A673 (cell line): Measurements from ENCODE around the gene GNAS-AS1. TPM values are rescaled to one million over a fixed set of nuclear protein-coding genes. Genes with fewer than 3 reads are reported as not detected.

ENCODE experiments used
- BruUV-seq: library from RNA; stranded (reverse); fragments of 400-500 nt; replicated peaks from 2 replicates; lab custom pipeline; 2021; lab: Mats Ljungman, UMichigan
- CTCF ChIA-PET: fragments of 300-600 bp; sonication (Branson Sonifier 250); formaldehyde crosslinking; loops from one replicate; lab custom pipeline; 2022; ENCODE audit warnings: antibody characterized with exemption; lab: Charles Lee
- POLR2A ChIA-PET: fragments of 300-600 bp; sonication (Branson Sonifier 250); formaldehyde crosslinking; loops from one replicate; lab custom pipeline; 2022; ENCODE audit warnings: antibody characterized with exemption; ENCODE audit not compliant: low non-redundant PET; lab: Charles Lee
- DNase-seq: peaks from one replicate; pipeline ENCODE4 v3.0.0-alpha.2; 2015; ENCODE audit warnings: low spot score
- H3K27ac ChIP-seq: fragments of 200-600 bp; sonication (generic); 2 replicates; pipeline ENCODE4 v1.5.1; 2016; ENCODE audit warnings: mixed run types, low read depth, mild to moderate bottlenecking, mixed read lengths, antibody characterized with exemption, low read length; ENCODE audit not compliant: poor library complexity, severe bottlenecking
- H3K27me3 ChIP-seq: fragments of 200-600 bp; sonication (generic); replicated peaks from 2 replicates; pipeline ENCODE4 v1.6.1; 2017; ENCODE audit warnings: mixed run types, low read depth, mild to moderate bottlenecking, mixed read lengths, antibody characterized with exemption, low read length; ENCODE audit not compliant: insufficient read depth, poor library complexity
- H3K36me3 ChIP-seq: fragments of 200-600 bp; sonication (generic); 2 replicates; pipeline ENCODE4 v1.6.1; 2016; ENCODE audit warnings: mixed run types, mild to moderate bottlenecking, mixed read lengths, antibody characterized with exemption, low read length; ENCODE audit not compliant: insufficient read depth, poor library complexity, severe bottlenecking
- H3K4me1 ChIP-seq: fragments of 200-600 bp; sonication (generic); 2 replicates; pipeline ENCODE4 v1.6.1; 2017; ENCODE audit warnings: mixed run types, mild to moderate bottlenecking, mixed read lengths, antibody characterized with exemption, low read length; ENCODE audit not compliant: insufficient read depth, poor library complexity, severe bottlenecking
- H3K4me3 ChIP-seq: fragments of 200-600 bp; sonication (generic); 2 replicates; pipeline ENCODE4 v1.5.1; 2016; ENCODE audit warnings: low read depth, mixed run types, mild to moderate bottlenecking, mixed read lengths, low read length; ENCODE audit not compliant: poor library complexity, severe bottlenecking
- H3K9me3 ChIP-seq: fragments of 200-600 bp; sonication (generic); 2 replicates; pipeline ENCODE4 v1.6.1; 2016; ENCODE audit warnings: mixed run types, low read depth, mild to moderate bottlenecking, mixed read lengths, antibody characterized with exemption, low read length; ENCODE audit not compliant: poor library complexity, severe bottlenecking
- EZH2 ChIP-seq: fragments of 200-600 bp; sonication (generic); IDR thresholded peaks from 2 replicates; pipeline ENCODE4 v1.6.1; 2017; ENCODE audit warnings: borderline replicate concordance, low read depth, mild to moderate bottlenecking, mixed read lengths, antibody characterized with exemption, low read length; ENCODE audit not compliant: poor library complexity, severe bottlenecking
- intact Hi-C: fragments of 100-400 bp; cut with micrococcal nuclease; formaldehyde crosslinking; loops from one replicate; pipeline ENCODE4 v1.10.0; 2022; ENCODE audit not compliant: unreplicated experiment
- total RNA-seq: library from RNA; stranded (reverse); gene quantifications from 2 replicates; pipeline ENCODE4 v1.2.3, GENCODE V29; 2021
- TF ChIP-seq, protein P1 (sequence below): fragments of 300-800, 200-600 bp; sonication (generic); conservative IDR thresholded peaks from 2 replicates; pipeline ENCODE4 v1.5.1; 2017; ENCODE audit warnings: low read depth, mild to moderate bottlenecking, antibody characterized with exemption, low read length, moderate library complexity, mixed read lengths

GNAS-AS1 gene
- total RNA-seq, 1 experiment from 2014 or later, result 6.7 TPM

DNA sequence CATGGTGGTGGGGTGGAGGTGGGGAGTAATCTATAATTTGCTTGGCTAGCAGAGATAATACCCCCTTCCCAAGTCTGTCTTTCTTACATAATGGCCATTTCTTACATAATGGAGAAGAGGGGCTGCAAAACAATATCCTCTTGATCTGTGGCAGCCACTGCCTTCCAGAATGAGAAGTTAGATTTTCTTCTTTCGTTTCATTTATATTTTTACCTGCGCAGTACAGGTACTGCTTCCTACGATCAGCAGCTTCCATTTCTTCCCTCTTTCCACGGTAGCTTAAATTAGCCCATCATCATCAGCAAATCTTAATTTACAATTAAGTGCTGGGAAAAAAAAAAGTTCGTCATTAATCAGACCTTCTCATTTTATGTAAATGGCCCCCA lies 32.0 kb upstream of the GNAS-AS1 start:
- DNase-seq, result no peak
- Histone ChIP-seq H3K36me3 (no peaks in the 10 kb centered on the region), H3K4me3 (no peak overlapping the region), H3K9me3 (no peaks in the 10 kb centered on the region), H3K27ac (no peak overlapping the region), H3K4me1 (peaks cover 4% of the 10 kb centered on the region), H3K27me3 (no peaks in the 10 kb centered on the region)
- CTCF ChIA-PET, result interaction anchor here (0.7 kb wide), 1 partner anchor 190 kb away, joined by 3 read pairs; no protein-coding TSS in a partner anchor
- BruUV-seq, result no TSS peak
- TF ChIP-seq EZH2, result no peak
- TF ChIP-seq, protein P1, sequence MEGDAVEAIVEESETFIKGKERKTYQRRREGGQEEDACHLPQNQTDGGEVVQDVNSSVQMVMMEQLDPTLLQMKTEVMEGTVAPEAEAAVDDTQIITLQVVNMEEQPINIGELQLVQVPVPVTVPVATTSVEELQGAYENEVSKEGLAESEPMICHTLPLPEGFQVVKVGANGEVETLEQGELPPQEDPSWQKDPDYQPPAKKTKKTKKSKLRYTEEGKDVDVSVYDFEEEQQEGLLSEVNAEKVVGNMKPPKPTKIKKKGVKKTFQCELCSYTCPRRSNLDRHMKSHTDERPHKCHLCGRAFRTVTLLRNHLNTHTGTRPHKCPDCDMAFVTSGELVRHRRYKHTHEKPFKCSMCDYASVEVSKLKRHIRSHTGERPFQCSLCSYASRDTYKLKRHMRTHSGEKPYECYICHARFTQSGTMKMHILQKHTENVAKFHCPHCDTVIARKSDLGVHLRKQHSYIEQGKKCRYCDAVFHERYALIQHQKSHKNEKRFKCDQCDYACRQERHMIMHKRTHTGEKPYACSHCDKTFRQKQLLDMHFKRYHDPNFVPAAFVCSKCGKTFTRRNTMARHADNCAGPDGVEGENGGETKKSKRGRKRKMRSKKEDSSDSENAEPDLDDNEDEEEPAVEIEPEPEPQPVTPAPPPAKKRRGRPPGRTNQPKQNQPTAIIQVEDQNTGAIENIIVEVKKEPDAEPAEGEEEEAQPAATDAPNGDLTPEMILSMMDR, result no peak
- POLR2A ChIA-PET, result interaction anchor here (0.6 kb wide), 1 partner anchor 490 kb away, joined by 3 read pairs; no protein-coding TSS in a partner anchor
- intact Hi-C loops, result no loop called here

DNA sequence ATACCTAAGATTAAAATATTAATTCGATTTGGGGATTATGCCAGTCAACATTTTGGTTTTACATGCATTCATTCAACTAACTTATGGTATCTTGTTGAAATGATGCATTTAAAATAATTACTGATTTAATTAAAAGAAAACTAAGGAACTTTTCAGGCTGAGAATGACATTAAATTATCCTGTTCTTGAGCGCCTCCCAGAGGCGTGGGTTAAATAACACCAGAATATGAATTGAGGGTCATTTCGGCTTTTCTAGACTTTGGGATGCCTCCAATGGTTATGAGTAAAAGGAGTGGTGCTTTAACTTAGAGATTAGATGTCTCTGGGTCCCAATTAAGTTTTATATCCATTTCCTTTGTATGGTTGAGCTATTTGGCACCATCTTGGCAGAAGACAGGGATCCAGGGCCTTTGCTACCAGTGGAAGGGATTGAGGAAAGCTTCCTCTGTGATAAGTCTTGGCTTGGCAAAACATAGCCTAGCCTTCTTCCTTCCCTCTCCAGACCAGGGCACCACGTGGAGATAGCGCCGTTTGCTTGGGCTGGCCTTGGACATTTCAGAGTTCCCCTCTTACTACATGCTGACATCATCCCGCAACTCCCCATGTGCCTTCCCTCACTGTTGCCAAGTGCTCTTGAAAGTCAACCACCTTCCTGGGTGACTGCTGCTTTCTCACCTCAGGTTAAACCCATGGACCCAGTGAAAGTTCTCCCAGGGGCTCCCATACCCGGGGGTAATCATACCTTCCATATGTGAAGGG lies 30.5 kb upstream of the GNAS-AS1 start:
- Histone ChIP-seq H3K36me3 (no peaks in the 10 kb centered on the region), H3K27ac (no peak overlapping the region), H3K4me1 (peaks cover 4% of the 10 kb centered on the region), H3K4me3 (no peak overlapping the region), H3K9me3 (no peaks in the 10 kb centered on the region), H3K27me3 (no peaks in the 10 kb centered on the region)
- no peak for DNase-seq
- ChIA-PET CTCF (no interaction called here), POLR2A (no interaction called here)
- no TSS peak for BruUV-seq
- TF ChIP-seq, protein P1, result peak; percentile 55
- no peak for TF ChIP-seq EZH2
- intact Hi-C loops, result no loop called here

DNA sequence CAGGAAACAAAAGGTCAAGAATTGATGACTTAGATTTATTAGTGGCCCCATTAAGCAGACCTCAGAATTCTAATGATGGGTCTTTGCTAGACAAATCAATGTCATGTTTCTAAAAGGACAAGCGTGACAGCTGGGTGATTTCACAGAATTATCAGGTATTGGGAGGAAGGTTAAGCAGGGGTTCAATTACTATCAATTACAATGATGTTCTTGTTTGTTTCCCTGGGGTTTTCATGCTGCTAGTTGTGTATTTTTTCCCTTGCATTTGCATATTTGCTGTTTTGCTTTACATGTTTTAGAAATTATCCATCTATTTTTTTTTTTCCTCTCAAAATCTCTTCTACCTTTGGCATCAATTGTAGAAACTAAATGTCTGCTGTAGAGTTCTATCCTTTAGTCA lies 29.7 kb upstream of the GNAS-AS1 start:
- CTCF ChIA-PET, result interaction anchor here (0.6 kb wide), 1 partner anchor 10 kb away, joined by 3 read pairs; no protein-coding TSS in a partner anchor

More for the DNA sequence above, 29.7 kb upstream of the GNAS-AS1 start:
- POLR2A ChIA-PET, result no interaction called here
- BruUV-seq, result no TSS peak
- Histone ChIP-seq H3K27me3 (no peaks in the 10 kb centered on the region), H3K4me1 (peaks cover 4% of the 10 kb centered on the region), H3K9me3 (no peaks in the 10 kb centered on the region), H3K4me3 (no peak overlapping the region), H3K36me3 (no peaks in the 10 kb centered on the region), H3K27ac (no peak overlapping the region)
- TF ChIP-seq EZH2, result no peak
- TF ChIP-seq, protein P1, result no peak
- intact Hi-C loops, result no loop called here
- DNase-seq, result no peak
